Measurements from ENCODE around the gene MEF2A. TPM values are rescaled to one million over a fixed set of nuclear protein-coding genes. Genes with fewer than 3 reads are reported as not detected.

MEF2A gene
- total RNA-seq, 4 donors from 2014 or later, result 16.9 to 47.5 (median 24.3) TPM

- TF ChIP-seq CTCF (IDR thresholded peaks at IDR 0.05), result no peak
- TF ChIP-seq POLR2A (IDR thresholded peaks at IDR 0.05), result no peak
- intact Hi-C loops (cut with DNase I), result no loop called here
- Histone ChIP-seq H3K36me3 (peaks cover 0 to 58% (median 9%) of the 10 kb centered on the region in 3 donors), H3K4me1 (no peaks in the 10 kb centered on the region), H3K4me3 (no peak overlapping the region), H3K27me3 (no peaks in the 10 kb centered on the region), H3K9me3 (peaks cover 0 to 5% (median 0%) of the 10 kb centered on the region in 3 donors), H3K27ac (peak overlapping the region in 3 of 4 donors; percentile 5 to 44 (median 38))
- no peak for DNase-seq
- 0% methylated on average over 1 of the region's 1 CpG for WGBS, 2 donors
These were observed 116.7 kb downstream of the MEF2A start for GRCh38 chr15:99682455-99682854.

DNA sequence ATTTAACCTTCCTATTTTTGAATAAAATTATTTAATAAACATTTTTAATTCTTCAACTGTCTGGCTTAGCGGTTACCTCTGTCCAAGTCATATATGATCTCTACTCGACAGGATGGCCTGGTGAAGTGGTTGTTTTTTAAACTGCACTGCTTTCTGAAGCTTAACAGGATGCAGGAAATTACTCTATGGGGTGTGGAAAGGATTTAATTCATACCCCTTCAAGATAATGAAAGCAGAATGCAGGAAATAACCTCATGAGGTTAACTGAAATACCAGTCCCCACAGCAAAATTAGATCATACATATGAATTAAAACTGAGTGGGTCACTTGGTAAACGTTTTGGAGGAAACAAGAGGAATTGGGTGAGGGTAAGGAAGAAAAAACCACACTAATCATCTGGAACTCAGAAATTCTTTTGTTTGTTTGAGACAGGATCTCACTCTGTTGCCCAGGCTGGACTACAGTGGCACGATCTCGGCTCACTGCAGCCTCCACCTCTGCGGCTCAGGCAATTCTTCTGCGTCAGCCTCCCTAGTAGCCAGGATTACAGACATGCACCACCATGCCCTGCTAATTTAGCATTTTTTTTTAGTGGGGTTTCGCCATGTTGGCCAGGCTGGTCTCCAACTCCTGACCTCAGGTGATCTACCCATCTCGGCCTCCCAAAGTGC lies 117.4 kb downstream of the MEF2A start:
- WGBS, 2 donors, result 69 to 80% methylated on average over 8 to 9 of the region's 9 CpGs

DNA sequence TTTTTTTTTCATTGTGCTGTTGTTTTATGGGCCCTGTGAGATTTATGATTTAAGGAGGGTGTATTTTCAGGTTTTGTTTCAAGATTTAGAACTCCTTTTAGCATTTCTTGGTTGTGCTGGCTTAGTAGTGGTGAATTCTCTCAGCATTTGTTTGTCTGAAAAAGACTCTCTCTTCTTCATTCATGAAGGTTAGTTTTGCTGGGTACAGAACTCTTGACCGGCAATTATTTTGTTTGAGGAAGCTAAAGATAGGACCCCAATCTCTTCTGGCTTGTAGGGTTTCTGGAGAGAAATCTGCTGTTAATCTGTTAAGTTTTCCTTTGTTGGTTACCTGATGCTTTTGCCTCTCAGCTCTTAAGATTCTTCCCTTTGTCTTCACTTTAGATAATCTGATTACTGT lies 120.5 kb downstream of the MEF2A start:
- H3K36me3 ChIP-seq, result peaks cover 0 to 60% (median 1%) of the 10 kb centered on the region in 3 donors
- H3K27ac ChIP-seq, result no peak overlapping the region
- peaks cover 0 to 5% (median 0%) of the 10 kb centered on the region in 3 donors for H3K9me3 ChIP-seq
- H3K4me3 ChIP-seq, result no peak overlapping the region
- TF ChIP-seq CTCF (IDR thresholded peaks at IDR 0.05) (no peak), POLR2A (IDR thresholded peaks at IDR 0.05) (no peak)
- DNase-seq, result no peak
- H3K4me1 ChIP-seq, result no peaks in the 10 kb centered on the region
- no peaks in the 10 kb centered on the region for H3K27me3 ChIP-seq
- intact Hi-C loops (cut with DNase I), result no loop called here
- 93 to 100% methylated on average over 1 of the region's 1 CpG for WGBS, 2 donors

More for the DNA sequence above, 117.4 kb downstream of the MEF2A start:
- Histone ChIP-seq H3K9me3 (peaks cover 0 to 5% (median 0%) of the 10 kb centered on the region in 3 donors), H3K27ac (peak overlapping the region in 3 of 4 donors; percentile 38 to 70 (median 44)), H3K4me1 (no peaks in the 10 kb centered on the region), H3K4me3 (no peak overlapping the region), H3K27me3 (no peaks in the 10 kb centered on the region), H3K36me3 (peaks cover 0 to 59% (median 9%) of the 10 kb centered on the region in 3 donors)
- DNase-seq, result no peak
- no peak for TF ChIP-seq CTCF (IDR thresholded peaks at IDR 0.05)
- no peak for TF ChIP-seq POLR2A (IDR thresholded peaks at IDR 0.05)
- intact Hi-C loops (cut with DNase I), result no loop called here

- Histone ChIP-seq H3K27ac (no peak overlapping the region), H3K36me3 (peaks cover 0 to 85% (median 13%) of the 10 kb centered on the region in 3 donors), H3K4me1 (no peaks in the 10 kb centered on the region), H3K4me3 (no peak overlapping the region), H3K27me3 (no peaks in the 10 kb centered on the region), H3K9me3 (no peaks in the 10 kb centered on the region)
- intact Hi-C loops (cut with DNase I), result no loop called here
- 77 to 85% methylated on average over 3 of the region's 3 CpGs for WGBS, 2 donors
- no peak for DNase-seq
- TF ChIP-seq POLR2A (IDR thresholded peaks at IDR 0.05) (no peak), CTCF (IDR thresholded peaks at IDR 0.05) (no peak)
These were observed 127.0 kb downstream of the MEF2A start for GRCh38 chr15:99692825-99693224.

GRCh38 chr15:99696096-99696495 lies 130.3 kb downstream of the MEF2A start:
- no peak for DNase-seq
- TF ChIP-seq CTCF (IDR thresholded peaks at IDR 0.05) (no peak), POLR2A (IDR thresholded peaks at IDR 0.05) (no peak)
- Histone ChIP-seq H3K36me3 (peaks cover 0 to 62% (median 13%) of the 10 kb centered on the region in 3 donors), H3K27me3 (no peaks in the 10 kb centered on the region), H3K27ac (no peak overlapping the region), H3K4me3 (no peak overlapping the region), H3K9me3 (no peaks in the 10 kb centered on the region), H3K4me1 (no peaks in the 10 kb centered on the region)
- 75 to 78% methylated on average over 2 of the region's 2 CpGs for WGBS, 2 donors
- intact Hi-C loops (cut with DNase I), result no loop called here
